ENCODE results near the gene CKAP2L. TPM values are rescaled to one million over a fixed set of nuclear protein-coding genes. Genes with fewer than 3 reads are reported as not detected.

CKAP2L gene
- total and polyA plus RNA-seq, 10 of the 15 experiments (the other 5 are each of a cell fraction or from before 2014, with no cell fraction given): 10.5 to 37.4 (median 20.2) TPM

- Histone ChIP-seq H3K27ac (ENCODE audit: control insufficient read depth, insufficient read depth) (no peak overlapping the region), H3K4me2 (ENCODE audit: control insufficient read depth, insufficient read depth) (no peak overlapping the region), H2AFZ (ENCODE audit: control insufficient read depth, low read depth, low read length) (peak overlapping the region; percentile 31; the same call in 1 of the 2 replicates), H3K79me2 (ENCODE audit: control insufficient read depth, insufficient read depth, low read length) (peaks cover 3% of the 10 kb centered on the region), H3K9ac (ENCODE audit: control insufficient read depth, insufficient read depth, low read length) (no peak overlapping the region), H3K36me3 (ENCODE audit: control insufficient read depth in 2 of 2, insufficient read depth in 2 of 2, low read length in 1 of 2) (peaks cover 7 to 37% of the 10 kb centered on the region in 2 experiments), H4K20me1 (ENCODE audit: control insufficient read depth, insufficient read depth) (no peaks in the 10 kb centered on the region), H3K4me3 (no peak overlapping the region), H3K4me1 (ENCODE audit: control insufficient read depth, insufficient read depth, low read length) (no peaks in the 10 kb centered on the region), H3K9me3 (replicated peaks; ENCODE audit: control insufficient read depth, insufficient read depth, low read length) (no peaks in the 10 kb centered on the region), H3K27me3 (replicated peaks in 1 of 2; ENCODE audit: control insufficient read depth in 2 of 2, insufficient read depth in 2 of 2, low read length in 1 of 2) (no peaks in the 10 kb centered on the region)
- intact Hi-C loops (cut with micrococcal nuclease; ENCODE audit: unreplicated experiment): no loop called here
- no peak for ATAC-seq
- no TSS peak for BruUV-seq (replicated peaks)
- in situ Hi-C loops (cut with MboI): loop anchor here (5.0 kb wide), 2 partner anchors 125 to 185 kb away; no protein-coding TSS in a partner anchor
- FAIRE-seq: no peak
- TF ChIP-seq TARDBP (IDR thresholded peaks at IDR 0.05; ENCODE audit: borderline replicate concordance) (no peak), PKNOX1 (IDR thresholded peaks at IDR 0.05) (peak; percentile 79)
- POLR2A ChIA-PET: interaction anchor here (0.6 to 3.6 kb wide), 6 partner anchors 11 to 847 kb away, joined by 3 to 17 read pairs (median 4); partner anchors contain the start of gene CKAP2L
- SMC1A ChIA-PET (ENCODE audit: uncharacterized antibody, unreplicated experiment): interaction anchor here (0.8 to 10.4 kb wide), 21 partner anchors 8 to 189 kb away, joined by 3 to 362 read pairs (median 5); partner anchors contain the start of gene CKAP2L
- CTCF ChIA-PET: interaction anchor here (0.6 to 17.7 kb wide), 11 partner anchors 9 to 209 kb away, joined by 3 to 496 read pairs (median 5); no protein-coding TSS in a partner anchor
- 52% methylated on average over 4 of the region's 4 CpGs for WGBS (ENCODE audit: insufficient coverage, insufficient replicate concordance, low lambda C conversion rate, missing lambda C conversion rate)
- DNase-seq (ENCODE audit: low read depth, low spot score): no peak
- RAD21 ChIA-PET (ENCODE audit: unreplicated experiment): interaction anchor here (1.0 to 10.0 kb wide), 8 partner anchors 8 to 189 kb away, joined by 3 to 281 read pairs (median 6); partner anchors contain the start of gene IL1A
Measured at GRCh38 chr2:112752667-112753066, 11.7 kb downstream of the CKAP2L start.

GRCh38 chr2:112751451-112752197 is 12.8 kb downstream of the CKAP2L start:
- SMC1A ChIA-PET (ENCODE audit: uncharacterized antibody, unreplicated experiment): interaction anchor here (0.6 to 10.4 kb wide), 20 partner anchors 9 to 190 kb away, joined by 3 to 362 read pairs (median 6); no protein-coding TSS in a partner anchor
- Histone ChIP-seq H4K20me1 (ENCODE audit: control insufficient read depth, insufficient read depth) (no peaks in the 10 kb centered on the region), H3K27me3 (replicated peaks in 1 of 2; ENCODE audit: control insufficient read depth in 2 of 2, insufficient read depth in 2 of 2, low read length in 1 of 2) (no peaks in the 10 kb centered on the region), H3K9ac (ENCODE audit: control insufficient read depth, insufficient read depth, low read length) (no peak overlapping the region), H3K4me2 (ENCODE audit: control insufficient read depth, insufficient read depth) (no peak overlapping the region), H3K4me1 (ENCODE audit: control insufficient read depth, insufficient read depth, low read length) (no peaks in the 10 kb centered on the region), H3K27ac (ENCODE audit: control insufficient read depth, insufficient read depth) (no peak overlapping the region), H3K9me3 (replicated peaks; ENCODE audit: control insufficient read depth, insufficient read depth, low read length) (no peaks in the 10 kb centered on the region), H3K79me2 (ENCODE audit: control insufficient read depth, insufficient read depth, low read length) (peaks cover 3% of the 10 kb centered on the region), H3K36me3 (ENCODE audit: control insufficient read depth in 2 of 2, insufficient read depth in 2 of 2, low read length in 1 of 2) (peaks cover 8 to 36% of the 10 kb centered on the region in 2 experiments), H3K4me3 (no peak overlapping the region), H2AFZ (ENCODE audit: control insufficient read depth, low read depth, low read length) (no peak overlapping the region)
- in situ Hi-C loops (cut with MboI): loop anchor here (5.0 kb wide), 2 partner anchors 126 to 186 kb away; no protein-coding TSS in a partner anchor
- DNase-seq (ENCODE audit: low read depth, low spot score) (no peak), FAIRE-seq (no peak), ATAC-seq (no peak)
- CTCF ChIA-PET: interaction anchor here (0.8 to 17.7 kb wide), 9 partner anchors 10 to 191 kb away, joined by 3 to 496 read pairs (median 8); no protein-coding TSS in a partner anchor
- RAD21 ChIA-PET (ENCODE audit: unreplicated experiment): interaction anchor here (0.6 to 10.0 kb wide), 14 partner anchors 9 to 190 kb away, joined by 3 to 281 read pairs (median 3); partner anchors contain the start of gene IL1A
- BruUV-seq (replicated peaks): no TSS peak
- TF ChIP-seq TCF3 (IDR thresholded peaks at IDR 0.05; ENCODE audit: borderline replicate concordance, insufficient read depth, low read depth, low read length) (no peak), ZBTB40 (IDR thresholded peaks at IDR 0.05; ENCODE audit: borderline replicate concordance) (no peak)
- POLR2A ChIA-PET: interaction anchor here (0.6 to 3.6 kb wide), 3 partner anchors 12 to 131 kb away, joined by 3 to 17 read pairs (median 5); partner anchors contain the start of gene CKAP2L
- intact Hi-C loops (cut with micrococcal nuclease; ENCODE audit: unreplicated experiment): loop anchor here (2.0 kb wide), 1 partner anchor 31 kb away; no protein-coding TSS in a partner anchor
